ENCODE data around the gene PPDPF.

Gene PPDPF

GRCh38 chr20:63517376-63518309, 2.9 kb upstream of the PPDPF start:
- TF ChIP-seq CTCF (IDR thresholded peaks at IDR 0.05; ENCODE audit: borderline replicate concordance, control extremely low read depth, extremely low read depth, insufficient read depth, missing control alignments) = no peak
- in situ Hi-C loops (cut with MboI; ENCODE audit: low sequenced_read_pairs, unreplicated experiment) = no loop called here
- no peak for DNase-seq (ENCODE audit: low spot score)

GRCh38 chr20:63518351-63518861, 2.2 kb upstream of the PPDPF start:
- no peak for DNase-seq (ENCODE audit: low spot score)
- in situ Hi-C loops (cut with MboI; ENCODE audit: low sequenced_read_pairs, unreplicated experiment) = no loop called here
- no peak for TF ChIP-seq CTCF (IDR thresholded peaks at IDR 0.05; ENCODE audit: borderline replicate concordance, control extremely low read depth, extremely low read depth, insufficient read depth, missing control alignments)

- DNase-seq (ENCODE audit: low spot score) = no peak
- no peak for TF ChIP-seq CTCF (IDR thresholded peaks at IDR 0.05; ENCODE audit: borderline replicate concordance, control extremely low read depth, extremely low read depth, insufficient read depth, missing control alignments)
- in situ Hi-C loops (cut with MboI; ENCODE audit: low sequenced_read_pairs, unreplicated experiment) = no loop called here
These were observed 1.5 kb upstream of the PPDPF start for GRCh38 chr20:63518946-63519667.

- DNase-seq (ENCODE audit: low spot score) = peak; percentile 83
- in situ Hi-C loops (cut with MboI; ENCODE audit: low sequenced_read_pairs, unreplicated experiment) = no loop called here
- no peak for TF ChIP-seq CTCF (IDR thresholded peaks at IDR 0.05; ENCODE audit: borderline replicate concordance, control extremely low read depth, extremely low read depth, insufficient read depth, missing control alignments)
These were observed 679 bp upstream of the PPDPF start for GRCh38 chr20:63519668-63520503.

DNA sequence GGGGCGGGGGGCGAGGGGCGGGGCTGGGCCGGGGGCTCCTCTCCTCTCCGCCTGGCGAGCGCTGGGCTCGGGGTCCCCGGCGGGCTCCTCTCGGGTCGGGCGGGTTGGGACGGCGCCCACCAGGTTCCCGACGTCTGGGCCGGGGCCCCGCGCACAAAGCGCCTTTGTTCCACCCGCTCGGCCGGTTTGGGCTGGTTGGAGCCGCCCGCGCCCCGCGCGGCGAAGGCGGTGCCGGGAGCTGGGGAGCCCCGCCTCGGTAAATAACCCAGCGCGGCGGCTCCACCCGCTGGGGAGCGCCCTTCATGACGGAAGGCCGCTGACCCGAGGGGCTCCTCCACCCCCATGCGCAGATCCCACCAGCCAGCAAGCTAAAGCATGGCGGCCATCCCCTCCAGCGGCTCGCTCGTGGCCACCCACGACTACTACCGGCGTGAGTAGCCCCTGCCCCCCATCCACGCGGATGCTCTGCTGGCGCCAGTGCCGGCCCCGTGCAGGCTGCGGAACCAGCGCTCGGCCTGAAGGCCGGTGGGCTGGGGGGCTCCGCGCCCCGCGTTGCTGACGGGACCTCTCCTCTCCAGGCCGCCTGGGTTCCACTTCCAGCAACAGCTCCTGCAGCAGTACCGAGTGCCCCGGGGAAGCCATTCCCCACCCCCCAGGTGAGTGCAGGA, 503 bp downstream of the PPDPF start:
- TF ChIP-seq CTCF (IDR thresholded peaks at IDR 0.05; ENCODE audit: borderline replicate concordance, control extremely low read depth, extremely low read depth, insufficient read depth, missing control alignments) = peak; percentile 7
- peak; percentile 90 for DNase-seq (ENCODE audit: low spot score)
- in situ Hi-C loops (cut with MboI; ENCODE audit: low sequenced_read_pairs, unreplicated experiment) = no loop called here

Data from GM13976 (cell line).